ENCODE results near the gene MLLT3. TPM values are rescaled to one million over a fixed set of nuclear protein-coding genes. Genes with fewer than 3 reads are reported as not detected.

Gene MLLT3
- total RNA-seq, 1 experiment from 2014 or later, result 21.6 TPM

DNA sequence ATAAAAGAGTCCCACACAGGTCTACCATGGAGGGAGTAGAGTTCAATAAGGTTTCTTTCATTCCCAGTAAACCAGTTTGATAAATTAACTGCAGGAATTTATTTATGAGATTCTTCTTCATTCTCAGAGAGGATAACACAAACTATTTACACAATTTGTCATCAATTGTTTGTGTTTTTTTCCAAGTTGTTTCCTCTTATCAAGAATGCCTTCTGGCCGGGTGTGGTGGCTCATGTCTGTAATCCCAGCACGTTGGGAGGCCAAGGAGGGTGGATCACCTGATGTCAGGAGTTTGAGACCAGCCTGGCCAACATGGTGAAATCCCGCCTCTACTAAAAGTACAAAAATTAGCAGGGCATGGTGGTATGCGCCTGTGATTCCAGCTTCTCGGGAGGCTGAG is 216.7 kb downstream of the MLLT3 start:
- no peaks in the 10 kb centered on the region for H3K27me3 ChIP-seq (ENCODE audit: insufficient read depth, low read depth)
- CTCF ChIA-PET, result no interaction called here
- no peaks in the 10 kb centered on the region for H3K79me2 ChIP-seq (ENCODE audit: low read depth)
- POLR2A ChIA-PET (ENCODE audit: unreplicated experiment), result no interaction called here
- H4K20me1 ChIP-seq (ENCODE audit: insufficient read depth), result no peaks in the 10 kb centered on the region
- intact Hi-C loops (cut with micrococcal nuclease; ENCODE audit: unreplicated experiment), result no loop called here
- H3K36me3 ChIP-seq (ENCODE audit: low read depth), result no peaks in the 10 kb centered on the region
- no peak overlapping the region for H3K4me2 ChIP-seq
- H3K4me3 ChIP-seq, result no peak overlapping the region
- no peaks in the 10 kb centered on the region for H3F3A ChIP-seq (ENCODE audit: insufficient read depth, low read depth)
- no peak for TF ChIP-seq EZH2 (IDR thresholded peaks at IDR 0.05; ENCODE audit: low read depth)
- TF ChIP-seq, protein P1, sequence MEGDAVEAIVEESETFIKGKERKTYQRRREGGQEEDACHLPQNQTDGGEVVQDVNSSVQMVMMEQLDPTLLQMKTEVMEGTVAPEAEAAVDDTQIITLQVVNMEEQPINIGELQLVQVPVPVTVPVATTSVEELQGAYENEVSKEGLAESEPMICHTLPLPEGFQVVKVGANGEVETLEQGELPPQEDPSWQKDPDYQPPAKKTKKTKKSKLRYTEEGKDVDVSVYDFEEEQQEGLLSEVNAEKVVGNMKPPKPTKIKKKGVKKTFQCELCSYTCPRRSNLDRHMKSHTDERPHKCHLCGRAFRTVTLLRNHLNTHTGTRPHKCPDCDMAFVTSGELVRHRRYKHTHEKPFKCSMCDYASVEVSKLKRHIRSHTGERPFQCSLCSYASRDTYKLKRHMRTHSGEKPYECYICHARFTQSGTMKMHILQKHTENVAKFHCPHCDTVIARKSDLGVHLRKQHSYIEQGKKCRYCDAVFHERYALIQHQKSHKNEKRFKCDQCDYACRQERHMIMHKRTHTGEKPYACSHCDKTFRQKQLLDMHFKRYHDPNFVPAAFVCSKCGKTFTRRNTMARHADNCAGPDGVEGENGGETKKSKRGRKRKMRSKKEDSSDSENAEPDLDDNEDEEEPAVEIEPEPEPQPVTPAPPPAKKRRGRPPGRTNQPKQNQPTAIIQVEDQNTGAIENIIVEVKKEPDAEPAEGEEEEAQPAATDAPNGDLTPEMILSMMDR (conservative IDR thresholded peaks at IDR 0.05), result no peak
- H3K4me1 ChIP-seq (replicated peaks; ENCODE audit: insufficient read depth), result no peaks in the 10 kb centered on the region
- H2AFZ ChIP-seq, result no peak overlapping the region
- no peak overlapping the region for H3K27ac ChIP-seq
- no peak for DNase-seq
- H3K9me3 ChIP-seq (ENCODE audit: insufficient read depth, low read depth), result no peaks in the 10 kb centered on the region
- no TSS peak for BruUV-seq (replicated peaks)
- H3K9me2 ChIP-seq (ENCODE audit: insufficient read depth), result no peaks in the 10 kb centered on the region

DNA sequence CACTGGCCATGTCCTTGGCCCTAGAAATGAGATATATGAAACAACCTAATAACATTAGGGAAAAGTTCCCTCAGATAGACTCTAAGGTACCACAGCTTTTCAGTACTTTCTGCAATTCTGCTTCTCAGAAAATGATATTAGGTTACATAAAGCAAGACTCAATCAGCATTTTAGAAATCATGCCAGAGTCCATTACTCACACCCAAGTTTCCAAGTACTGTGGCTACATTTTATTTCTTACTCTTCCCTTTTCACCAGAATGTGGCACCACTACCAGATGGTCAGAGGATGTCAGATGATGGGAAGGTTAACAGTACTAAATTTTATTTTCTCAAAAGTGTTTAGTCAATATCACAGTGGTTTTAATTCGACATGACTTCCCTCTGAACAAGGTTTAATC is 217.2 kb downstream of the MLLT3 start:
- POLR2A ChIA-PET (ENCODE audit: unreplicated experiment), result no interaction called here
- H3K9me3 ChIP-seq (ENCODE audit: insufficient read depth, low read depth), result no peaks in the 10 kb centered on the region
- CTCF ChIA-PET, result no interaction called here
- H3K36me3 ChIP-seq (ENCODE audit: low read depth), result no peaks in the 10 kb centered on the region
- DNase-seq, result no peak
- H3K4me3 ChIP-seq, result no peak overlapping the region
- no peaks in the 10 kb centered on the region for H3F3A ChIP-seq (ENCODE audit: insufficient read depth, low read depth)
- no peaks in the 10 kb centered on the region for H3K79me2 ChIP-seq (ENCODE audit: low read depth)
- intact Hi-C loops (cut with micrococcal nuclease; ENCODE audit: unreplicated experiment), result no loop called here
- H3K27ac ChIP-seq, result no peak overlapping the region
- H3K9me2 ChIP-seq (ENCODE audit: insufficient read depth), result no peaks in the 10 kb centered on the region
- BruUV-seq (replicated peaks), result no TSS peak
- no peaks in the 10 kb centered on the region for H3K27me3 ChIP-seq (ENCODE audit: insufficient read depth, low read depth)
- H2AFZ ChIP-seq, result no peak overlapping the region
- no peaks in the 10 kb centered on the region for H4K20me1 ChIP-seq (ENCODE audit: insufficient read depth)
- H3K4me1 ChIP-seq (replicated peaks; ENCODE audit: insufficient read depth), result no peaks in the 10 kb centered on the region
- no peak for TF ChIP-seq EZH2 (IDR thresholded peaks at IDR 0.05; ENCODE audit: low read depth)
- TF ChIP-seq, protein P1 (conservative IDR thresholded peaks at IDR 0.05), result no peak
- H3K4me2 ChIP-seq, result no peak overlapping the region

DNA sequence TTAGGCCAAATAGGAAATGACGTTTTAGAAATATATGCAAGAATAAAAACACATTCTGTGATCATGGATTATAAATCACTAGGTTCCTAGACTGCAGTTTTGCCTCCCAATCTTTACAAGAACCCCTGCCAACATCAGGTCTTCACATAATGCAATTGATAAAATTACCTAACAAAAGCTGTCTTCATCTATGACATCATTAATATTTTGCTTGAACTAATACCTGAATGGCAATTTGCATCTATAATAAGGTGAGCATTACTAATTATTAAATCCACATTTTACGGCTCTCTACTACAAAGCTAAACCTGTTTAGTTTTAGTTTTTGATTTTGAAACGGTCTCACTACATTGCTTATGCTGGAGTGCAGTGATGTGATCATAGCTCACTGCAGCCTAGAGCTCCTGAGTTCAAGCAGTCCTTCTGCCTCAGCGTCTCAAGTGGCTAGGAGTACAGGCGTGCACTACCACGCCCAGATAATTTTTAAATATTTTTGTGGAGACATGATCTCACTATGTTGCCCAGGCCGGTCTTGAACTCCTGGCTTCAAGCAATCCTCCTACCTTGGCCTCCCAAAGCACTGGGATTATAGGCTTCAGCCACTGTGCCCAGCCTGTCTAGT is 218.0 kb downstream of the MLLT3 start:
- H3K4me1 ChIP-seq (replicated peaks; ENCODE audit: insufficient read depth), result no peaks in the 10 kb centered on the region
- TF ChIP-seq, protein P1 (conservative IDR thresholded peaks at IDR 0.05), result no peak
- no peak for TF ChIP-seq EZH2 (IDR thresholded peaks at IDR 0.05; ENCODE audit: low read depth)
- ChIA-PET POLR2A (ENCODE audit: unreplicated experiment) (no interaction called here), CTCF (no interaction called here)
- no TSS peak for BruUV-seq (replicated peaks)
- no peak overlapping the region for H3K27ac ChIP-seq
- no peak overlapping the region for H2AFZ ChIP-seq
- no peaks in the 10 kb centered on the region for H3K9me2 ChIP-seq (ENCODE audit: insufficient read depth)
- intact Hi-C loops (cut with micrococcal nuclease; ENCODE audit: unreplicated experiment), result no loop called here
- no peaks in the 10 kb centered on the region for H3F3A ChIP-seq (ENCODE audit: insufficient read depth, low read depth)
- no peak for DNase-seq
- H3K4me2 ChIP-seq, result no peak overlapping the region
- H3K9me3 ChIP-seq (ENCODE audit: insufficient read depth, low read depth), result no peaks in the 10 kb centered on the region
- H3K79me2 ChIP-seq (ENCODE audit: low read depth), result no peaks in the 10 kb centered on the region
- no peaks in the 10 kb centered on the region for H3K36me3 ChIP-seq (ENCODE audit: low read depth)
- no peaks in the 10 kb centered on the region for H3K27me3 ChIP-seq (ENCODE audit: insufficient read depth, low read depth)
- no peak overlapping the region for H3K4me3 ChIP-seq
- no peaks in the 10 kb centered on the region for H4K20me1 ChIP-seq (ENCODE audit: insufficient read depth)
